Karpas-422 (cell line): ENCODE results near the gene PTGER3. TPM values are rescaled to one million over a fixed set of nuclear protein-coding genes. Genes with fewer than 3 reads are reported as not detected.

Experiments used
- DNase-seq: peaks from one replicate; pipeline ENCODE4 v3.0.0-alpha.2; 2015
- H2AFZ ChIP-seq: fragments of 200-600 bp; sonication (generic); 2 replicates; pipeline ENCODE4 v1.6.1; 2014; ENCODE audit warnings: antibody characterized with exemption, low read length, mixed read lengths
- H3K27ac ChIP-seq: fragments of 200-600 bp; sonication (generic); 2 replicates; pipeline ENCODE4 v1.5.1; 2014; ENCODE audit warnings: mild to moderate bottlenecking, low read length, moderate library complexity
- H3K27me3 ChIP-seq: fragments of 200-600 bp; sonication (generic); 2 replicates; pipeline ENCODE4 v1.6.1; 2014; ENCODE audit warnings: low read length, mixed read lengths
- H3K36me3 ChIP-seq: fragments of 200-600 bp; sonication (generic); 2 replicates; pipeline ENCODE4 v1.6.1; 2014; ENCODE audit warnings: low read length, mixed read lengths; ENCODE audit not compliant: insufficient read depth
- H3K4me1 ChIP-seq: fragments of 200-600 bp; sonication (generic); 2 replicates; pipeline ENCODE4 v1.6.1; 2014; ENCODE audit warnings: mild to moderate bottlenecking, low read length, mixed read lengths
- H3K4me2 ChIP-seq: fragments of 200-600 bp; sonication (generic); 2 replicates; pipeline ENCODE4 v1.6.1; 2014; ENCODE audit warnings: low read length, low read depth, mild to moderate bottlenecking; ENCODE audit not compliant: poor library complexity, severe bottlenecking
- H3K4me3 ChIP-seq: fragments of 200-600 bp; sonication (generic); 2 replicates; pipeline ENCODE4 v1.5.1; 2014; ENCODE audit warnings: mild to moderate bottlenecking, antibody characterized with exemption, low read length, mixed read lengths
- H3K79me2 ChIP-seq: fragments of 200-600 bp; sonication (generic); 2 replicates; pipeline ENCODE4 v1.6.1; 2014; ENCODE audit warnings: mild to moderate bottlenecking, low read length, mixed read lengths
- H3K9ac ChIP-seq: fragments of 200-600 bp; sonication (generic); 2 replicates; pipeline ENCODE4 v1.6.0; 2014; ENCODE audit warnings: low read length
- H3K9me2 ChIP-seq: fragments of 200-600 bp; sonication (generic), shearing (Covaris generic); replicated peaks from 2 replicates; pipeline ENCODE4 v1.6.0; 2014; ENCODE audit warnings: mild to moderate bottlenecking, low read length, moderate library complexity; ENCODE audit not compliant: insufficient read depth
- H3K9me3 ChIP-seq: fragments of 300-700, 200-600 bp; sonication (generic); 2 replicates; pipeline ENCODE4 v1.6.1; 2014; ENCODE audit warnings: low read length, mixed read lengths
- H4K20me1 ChIP-seq: fragments of 200-600 bp; sonication (generic); 2 replicates; pipeline ENCODE4 v1.6.1; 2014; ENCODE audit warnings: mild to moderate bottlenecking, antibody characterized with exemption, low read length, low read depth; ENCODE audit not compliant: insufficient read depth
- total RNA-seq: library from RNA; depleted of rRNA; stranded (reverse); fragments of >200 nt; shearing (Covaris generic); gene quantifications from 2 replicates; pipeline ENCODE4 v1.2.3, GENCODE V29; 2014; ENCODE audit warnings: low replicate concordance

Gene PTGER3
- total RNA-seq, 1 experiment from 2014 or later = not detected

- H3K4me3 ChIP-seq = no peak overlapping the region
- H3K27ac ChIP-seq = no peak overlapping the region
- H4K20me1 ChIP-seq = no peaks in the 10 kb centered on the region
- H3K9me3 ChIP-seq = no peaks in the 10 kb centered on the region
- H3K36me3 ChIP-seq = no peaks in the 10 kb centered on the region
- H3K9me2 ChIP-seq = no peaks in the 10 kb centered on the region
- no peak overlapping the region for H3K9ac ChIP-seq
- H3K4me1 ChIP-seq = no peaks in the 10 kb centered on the region
- H3K27me3 ChIP-seq = no peaks in the 10 kb centered on the region
- DNase-seq = no peak
- H2AFZ ChIP-seq = no peak overlapping the region
- H3K79me2 ChIP-seq = no peaks in the 10 kb centered on the region
- no peak overlapping the region for H3K4me2 ChIP-seq
Observed at GRCh38 chr1:71033136-71033535, 14.5 kb downstream of the PTGER3 start.

- H3K9ac ChIP-seq = no peak overlapping the region
- H4K20me1 ChIP-seq = no peaks in the 10 kb centered on the region
- no peaks in the 10 kb centered on the region for H3K27me3 ChIP-seq
- no peak overlapping the region for H3K4me3 ChIP-seq
- no peaks in the 10 kb centered on the region for H3K9me3 ChIP-seq
- no peak for DNase-seq
- no peak overlapping the region for H3K27ac ChIP-seq
- H3K4me2 ChIP-seq = no peak overlapping the region
- no peaks in the 10 kb centered on the region for H3K9me2 ChIP-seq
- no peak overlapping the region for H2AFZ ChIP-seq
- no peaks in the 10 kb centered on the region for H3K36me3 ChIP-seq
- no peaks in the 10 kb centered on the region for H3K4me1 ChIP-seq
- no peaks in the 10 kb centered on the region for H3K79me2 ChIP-seq
Observed at GRCh38 chr1:71031426-71031825, 16.2 kb downstream of the PTGER3 start.

- Histone ChIP-seq H3K36me3 (no peaks in the 10 kb centered on the region), H3K9me2 (no peaks in the 10 kb centered on the region), H3K4me2 (no peak overlapping the region), H2AFZ (no peak overlapping the region), H3K79me2 (no peaks in the 10 kb centered on the region), H3K9me3 (no peaks in the 10 kb centered on the region), H3K27me3 (no peaks in the 10 kb centered on the region), H3K27ac (no peak overlapping the region), H3K4me3 (no peak overlapping the region), H3K9ac (no peak overlapping the region), H4K20me1 (no peaks in the 10 kb centered on the region), H3K4me1 (no peaks in the 10 kb centered on the region)
- DNase-seq = no peak
Observed at GRCh38 chr1:71030026-71030425, 17.6 kb downstream of the PTGER3 start.

- no peaks in the 10 kb centered on the region for H3K36me3 ChIP-seq
- no peaks in the 10 kb centered on the region for H3K79me2 ChIP-seq
- no peaks in the 10 kb centered on the region for H3K9me3 ChIP-seq
- no peak overlapping the region for H2AFZ ChIP-seq
- H3K27me3 ChIP-seq = no peaks in the 10 kb centered on the region
- no peak for DNase-seq
- H4K20me1 ChIP-seq = no peaks in the 10 kb centered on the region
- no peaks in the 10 kb centered on the region for H3K4me1 ChIP-seq
- no peaks in the 10 kb centered on the region for H3K9me2 ChIP-seq
- H3K9ac ChIP-seq = no peak overlapping the region
- no peak overlapping the region for H3K27ac ChIP-seq
- no peak overlapping the region for H3K4me2 ChIP-seq
- no peak overlapping the region for H3K4me3 ChIP-seq
Observed at GRCh38 chr1:71028981-71029380, 18.6 kb downstream of the PTGER3 start.

- no peak overlapping the region for H3K27ac ChIP-seq
- H3K27me3 ChIP-seq = no peaks in the 10 kb centered on the region
- H4K20me1 ChIP-seq = no peaks in the 10 kb centered on the region
- no peaks in the 10 kb centered on the region for H3K9me3 ChIP-seq
- no peaks in the 10 kb centered on the region for H3K9me2 ChIP-seq
- H3K4me3 ChIP-seq = no peak overlapping the region
- H3K36me3 ChIP-seq = no peaks in the 10 kb centered on the region
- H3K79me2 ChIP-seq = no peaks in the 10 kb centered on the region
- H3K4me1 ChIP-seq = no peaks in the 10 kb centered on the region
- DNase-seq = no peak
- H3K4me2 ChIP-seq = no peak overlapping the region
- H3K9ac ChIP-seq = no peak overlapping the region
- H2AFZ ChIP-seq = no peak overlapping the region
Observed at GRCh38 chr1:71027991-71028390, 19.6 kb downstream of the PTGER3 start.

- no peaks in the 10 kb centered on the region for H3K79me2 ChIP-seq
- no peaks in the 10 kb centered on the region for H3K9me3 ChIP-seq
Observed at GRCh38 chr1:71026093-71026492, 21.5 kb downstream of the PTGER3 start.

GRCh38 chr1:71023515-71023914, 24.1 kb downstream of the PTGER3 start:
- Histone ChIP-seq H3K79me2 (no peaks in the 10 kb centered on the region), H3K4me1 (no peaks in the 10 kb centered on the region), H3K4me2 (no peak overlapping the region), H3K36me3 (no peaks in the 10 kb centered on the region), H3K9ac (no peak overlapping the region), H3K9me2 (no peaks in the 10 kb centered on the region), H3K9me3 (no peaks in the 10 kb centered on the region), H3K27ac (no peak overlapping the region), H3K4me3 (no peak overlapping the region), H3K27me3 (no peaks in the 10 kb centered on the region), H4K20me1 (no peaks in the 10 kb centered on the region), H2AFZ (no peak overlapping the region)
- no peak for DNase-seq

More at GRCh38 chr1:71026093-71026492, 21.5 kb downstream of the PTGER3 start:
- no peaks in the 10 kb centered on the region for H3K9me2 ChIP-seq
- H3K4me3 ChIP-seq = no peak overlapping the region
- no peak overlapping the region for H3K27ac ChIP-seq
- H3K36me3 ChIP-seq = no peaks in the 10 kb centered on the region
- no peak overlapping the region for H3K4me2 ChIP-seq
- no peaks in the 10 kb centered on the region for H4K20me1 ChIP-seq
- no peak for DNase-seq
- H2AFZ ChIP-seq = no peak overlapping the region
- H3K4me1 ChIP-seq = no peaks in the 10 kb centered on the region
- no peak overlapping the region for H3K9ac ChIP-seq
- H3K27me3 ChIP-seq = no peaks in the 10 kb centered on the region

GRCh38 chr1:71019233-71019969, 28.2 kb downstream of the PTGER3 start:
- no peaks in the 10 kb centered on the region for H3K27me3 ChIP-seq
- H3K36me3 ChIP-seq = no peaks in the 10 kb centered on the region
- H3K4me3 ChIP-seq = no peak overlapping the region
- no peak overlapping the region for H2AFZ ChIP-seq
- H3K9me3 ChIP-seq = no peaks in the 10 kb centered on the region
- H3K4me1 ChIP-seq = no peaks in the 10 kb centered on the region
- DNase-seq = no peak
- no peaks in the 10 kb centered on the region for H3K79me2 ChIP-seq
- no peak overlapping the region for H3K4me2 ChIP-seq
- no peaks in the 10 kb centered on the region for H3K9me2 ChIP-seq
- no peak overlapping the region for H3K27ac ChIP-seq
- no peaks in the 10 kb centered on the region for H4K20me1 ChIP-seq
- H3K9ac ChIP-seq = no peak overlapping the region
